ENCODE results near the gene DYNLT1. TPM values are rescaled to one million over a fixed set of nuclear protein-coding genes. Genes with fewer than 3 reads are reported as not detected.
A peak's percentile ranks its signal among the peaks of the same experiment; 100 is the strongest.

The DYNLT1 gene
- total and polyA plus RNA-seq, 9 donors, result 50.0 to 217 (median 103) TPM

DNA sequence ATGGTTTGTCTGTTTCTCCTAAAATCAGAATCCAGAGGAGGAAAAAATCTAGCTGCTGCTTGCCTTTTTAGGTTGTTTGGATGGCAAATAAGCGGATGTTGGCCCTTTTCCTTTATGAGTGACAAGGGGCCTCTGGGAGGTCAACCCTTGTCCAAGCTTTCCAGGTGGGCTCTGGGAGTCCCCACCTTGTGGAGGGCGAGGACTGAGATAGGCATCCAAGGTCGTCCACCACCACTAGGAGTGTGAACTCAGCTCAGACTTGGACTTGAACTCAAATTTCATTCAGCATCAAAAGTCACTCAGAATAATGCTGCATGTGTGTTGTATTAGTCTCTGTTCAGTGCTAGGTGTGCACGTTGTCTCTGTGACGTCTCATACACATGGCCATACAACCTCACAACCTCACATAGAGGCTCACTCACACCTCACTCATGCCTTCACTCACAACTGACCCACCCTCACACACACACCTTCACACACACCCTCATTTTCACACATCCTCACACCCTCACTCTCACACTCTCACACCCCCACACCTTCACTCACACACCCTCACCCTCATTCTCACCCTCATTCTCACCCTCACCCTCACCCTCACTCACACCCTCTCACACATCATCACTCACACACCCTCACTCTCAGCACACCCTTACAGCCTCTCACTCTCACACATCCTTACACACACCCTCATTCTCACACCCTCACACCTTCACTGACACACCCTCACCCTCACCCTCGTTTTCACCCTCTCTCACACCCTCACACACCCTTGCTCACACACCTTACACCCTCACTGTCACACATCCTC, 18.0 kb downstream of the DYNLT1 start:
- no peak overlapping the region for H3K27ac ChIP-seq
- WGBS, 3 donors, result 62 to 81% (median 66%) methylated on average over 6 of the region's 6 CpGs
- no peaks in the 10 kb centered on the region for H3K9me3 ChIP-seq
- intact Hi-C loops (cut with DNase I), result no loop called here
- no peak overlapping the region for H3K4me3 ChIP-seq
- DNase-seq, result no peak
- peaks cover 28% of the 10 kb centered on the region for H3K4me1 ChIP-seq (ENCODE audit: insufficient read depth)
- TF ChIP-seq EP300 (IDR thresholded peaks at IDR 0.05) (no peak), POLR2A (IDR thresholded peaks at IDR 0.05) (no peak)
- TF ChIP-seq, protein P1, sequence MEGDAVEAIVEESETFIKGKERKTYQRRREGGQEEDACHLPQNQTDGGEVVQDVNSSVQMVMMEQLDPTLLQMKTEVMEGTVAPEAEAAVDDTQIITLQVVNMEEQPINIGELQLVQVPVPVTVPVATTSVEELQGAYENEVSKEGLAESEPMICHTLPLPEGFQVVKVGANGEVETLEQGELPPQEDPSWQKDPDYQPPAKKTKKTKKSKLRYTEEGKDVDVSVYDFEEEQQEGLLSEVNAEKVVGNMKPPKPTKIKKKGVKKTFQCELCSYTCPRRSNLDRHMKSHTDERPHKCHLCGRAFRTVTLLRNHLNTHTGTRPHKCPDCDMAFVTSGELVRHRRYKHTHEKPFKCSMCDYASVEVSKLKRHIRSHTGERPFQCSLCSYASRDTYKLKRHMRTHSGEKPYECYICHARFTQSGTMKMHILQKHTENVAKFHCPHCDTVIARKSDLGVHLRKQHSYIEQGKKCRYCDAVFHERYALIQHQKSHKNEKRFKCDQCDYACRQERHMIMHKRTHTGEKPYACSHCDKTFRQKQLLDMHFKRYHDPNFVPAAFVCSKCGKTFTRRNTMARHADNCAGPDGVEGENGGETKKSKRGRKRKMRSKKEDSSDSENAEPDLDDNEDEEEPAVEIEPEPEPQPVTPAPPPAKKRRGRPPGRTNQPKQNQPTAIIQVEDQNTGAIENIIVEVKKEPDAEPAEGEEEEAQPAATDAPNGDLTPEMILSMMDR (IDR thresholded peaks at IDR 0.05), result no peak
- H3K36me3 ChIP-seq, result no peaks in the 10 kb centered on the region
- H3K27me3 ChIP-seq, result no peaks in the 10 kb centered on the region

DNA sequence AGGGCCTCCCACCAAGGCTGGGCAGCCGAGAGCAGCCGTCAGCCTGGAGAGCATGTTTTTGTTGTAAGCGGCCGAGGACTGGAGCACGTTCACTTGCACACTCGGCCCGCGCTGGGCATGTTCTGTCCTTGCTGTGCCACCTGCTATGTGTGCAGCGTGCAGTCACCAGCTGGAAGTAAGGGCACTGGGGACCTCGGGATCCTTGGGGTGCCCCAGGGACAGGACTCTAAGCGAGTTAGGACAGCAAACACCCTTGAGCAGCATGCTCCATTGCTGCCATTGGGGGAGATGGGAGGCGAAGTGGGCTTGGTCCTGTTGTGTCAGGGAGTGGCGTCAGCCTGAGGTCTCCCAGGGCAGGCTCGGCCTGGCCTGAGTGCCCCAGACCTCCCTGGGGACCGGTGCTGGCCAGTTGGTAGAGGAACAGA, 18.6 kb downstream of the DYNLT1 start:
- peak in 3 of 5 donors; percentile 55 to 81 (median 69) for DNase-seq
- no peak overlapping the region for H3K27ac ChIP-seq
- no peaks in the 10 kb centered on the region for H3K36me3 ChIP-seq
- intact Hi-C loops (cut with DNase I), result no loop called here
- no peak overlapping the region for H3K4me3 ChIP-seq
- no peaks in the 10 kb centered on the region for H3K27me3 ChIP-seq
- TF ChIP-seq, protein P1 (IDR thresholded peaks at IDR 0.05), result no peak
- TF ChIP-seq EP300 (IDR thresholded peaks at IDR 0.05) (no peak), POLR2A (IDR thresholded peaks at IDR 0.05) (no peak)
- WGBS, 3 donors, result 30 to 59% (median 55%) methylated on average over 15 of the region's 15 CpGs
- H3K4me1 ChIP-seq (ENCODE audit: insufficient read depth), result peaks cover 23% of the 10 kb centered on the region
- no peaks in the 10 kb centered on the region for H3K9me3 ChIP-seq

DNA sequence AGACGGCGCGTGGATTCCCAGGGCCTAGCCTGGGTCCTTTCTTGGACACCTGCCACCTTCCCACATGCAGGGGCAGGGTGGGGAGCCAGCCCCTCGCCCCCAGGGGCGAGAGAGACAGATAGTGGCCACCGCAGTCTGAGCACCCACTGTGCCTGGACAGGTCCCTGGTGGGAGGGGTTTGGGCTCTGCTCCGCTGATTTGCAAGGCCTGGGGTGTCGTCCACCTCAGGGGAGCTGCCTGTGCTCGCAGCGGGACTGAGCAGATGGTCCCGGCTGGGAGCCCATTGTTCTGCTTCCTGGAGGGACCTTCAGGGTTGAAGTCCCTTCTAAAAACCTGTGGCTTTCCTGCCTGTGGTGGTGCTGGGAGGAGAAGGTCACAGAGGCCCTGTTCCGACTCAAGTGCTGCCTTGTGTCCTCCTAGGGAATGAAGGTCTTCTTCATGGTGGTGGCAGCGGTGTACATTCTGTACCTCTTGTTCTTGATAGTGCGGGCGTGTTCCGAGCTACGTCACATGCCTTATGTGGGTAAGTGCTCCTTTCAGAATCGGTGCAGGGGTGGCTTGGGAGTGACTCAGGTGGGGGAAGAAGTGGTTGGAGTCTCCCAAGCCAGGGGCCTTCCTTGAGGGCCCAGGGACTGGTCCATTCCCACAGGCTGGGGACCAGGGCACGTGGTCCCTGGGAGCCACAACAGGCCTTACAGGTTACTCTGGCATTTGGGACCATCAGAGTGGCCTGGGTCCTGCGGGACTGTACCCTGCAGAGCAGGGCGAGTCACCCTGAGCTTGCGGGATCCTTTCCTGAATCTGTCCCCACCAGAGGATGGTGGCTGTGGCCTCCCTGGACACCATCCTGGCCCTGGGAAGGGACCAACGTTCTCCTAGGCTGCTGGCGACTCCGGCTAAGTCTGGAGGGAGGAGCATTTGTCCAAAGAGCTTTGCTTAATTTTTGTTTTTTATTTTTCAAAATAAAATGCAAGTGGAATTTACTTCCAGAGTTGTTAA, 19.6 kb downstream of the DYNLT1 start:
- WGBS, 3 donors, result 89 to 92% (median 91%) methylated on average over 25 of the region's 25 CpGs
- Histone ChIP-seq H3K27ac (peak overlapping the region; percentile 57 to 59), H3K4me1 (ENCODE audit: insufficient read depth) (peaks cover 25% of the 10 kb centered on the region), H3K36me3 (no peaks in the 10 kb centered on the region), H3K4me3 (no peak overlapping the region), H3K27me3 (no peaks in the 10 kb centered on the region), H3K9me3 (no peaks in the 10 kb centered on the region)
- TF ChIP-seq, protein P1 (IDR thresholded peaks at IDR 0.05), result no peak
- TF ChIP-seq POLR2A (IDR thresholded peaks at IDR 0.05), result no peak
- no peak for TF ChIP-seq EP300 (IDR thresholded peaks at IDR 0.05)
- DNase-seq, result no peak
- intact Hi-C loops (cut with DNase I), result no loop called here

DNA sequence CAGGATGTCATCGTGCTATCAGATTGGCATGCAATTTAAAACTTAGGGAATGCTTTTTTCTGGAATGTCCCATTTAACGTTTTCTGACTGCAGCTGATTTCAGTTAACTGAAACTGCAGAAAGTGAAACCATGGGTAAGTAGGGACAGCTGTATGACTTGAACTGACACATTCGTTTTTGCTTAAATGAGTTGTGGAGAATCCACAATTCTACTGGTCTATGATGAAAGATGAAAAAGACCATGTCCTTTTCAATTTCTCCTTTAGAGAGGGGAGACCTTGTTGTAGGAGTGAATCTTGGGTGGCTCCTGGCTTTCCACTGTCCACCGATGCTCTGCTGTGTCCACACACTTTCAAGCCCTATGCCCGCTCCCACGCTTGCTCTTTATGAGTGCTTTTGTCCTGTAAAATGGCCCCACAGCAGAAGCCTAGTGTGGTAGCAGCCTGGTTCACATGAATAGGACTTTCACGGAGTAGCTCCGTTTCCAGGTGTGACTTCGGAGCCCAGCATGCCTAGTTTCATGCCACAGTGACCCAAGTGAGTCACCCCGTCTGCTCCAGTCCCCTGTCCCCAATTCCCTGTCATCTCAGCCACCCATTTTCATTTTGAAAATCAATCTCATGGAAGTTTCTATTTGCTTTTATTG, 21.9 kb downstream of the DYNLT1 start:
- H3K27ac ChIP-seq, result no peak overlapping the region
- DNase-seq, result peak in 1 of 5 donors; percentile 9
- no peaks in the 10 kb centered on the region for H3K36me3 ChIP-seq
- 81 to 89% (median 87%) methylated on average over 10 of the region's 10 CpGs for WGBS, 3 donors
- peaks cover 26% of the 10 kb centered on the region for H3K4me1 ChIP-seq (ENCODE audit: insufficient read depth)
- TF ChIP-seq EP300 (IDR thresholded peaks at IDR 0.05), result no peak
- TF ChIP-seq POLR2A (IDR thresholded peaks at IDR 0.05), result no peak
- TF ChIP-seq, protein P1 (IDR thresholded peaks at IDR 0.05), result no peak
- no peak overlapping the region for H3K4me3 ChIP-seq
- H3K27me3 ChIP-seq, result no peaks in the 10 kb centered on the region
- intact Hi-C loops (cut with DNase I), result no loop called here
- H3K9me3 ChIP-seq, result no peaks in the 10 kb centered on the region

Measured in ovary (tissue), 9 donors.